T-helper 1 cell treated with Interleukin-12 subunit alpha and Interleukin-12 subunit beta and Interleukin-4 antibody, amounts not matched to agents 30 μg/mL and 1 μg/mL, for 36 hours (primary cell): ENCODE results near the gene ALAS1.
A peak's percentile ranks its signal among the peaks of the same experiment; 100 is the strongest.

Source experiments
- H3K27ac Mint-ChIP-seq: one replicate; pipeline ENCODE4 v1.8.0; 2021; ENCODE audit warnings: mild to moderate bottlenecking, mixed read lengths
- H3K27me3 Mint-ChIP-seq: one replicate; pipeline ENCODE4 v1.8.0; 2021; ENCODE audit warnings: low read depth, mixed read lengths
- H3K36me3 Mint-ChIP-seq: one replicate; pipeline ENCODE4 v1.8.0; 2021; ENCODE audit warnings: low read depth, mixed read lengths
- H3K4me1 Mint-ChIP-seq: one replicate; pipeline ENCODE4 v1.8.0; 2021; ENCODE audit warnings: low read depth, mixed read lengths
- H3K4me3 Mint-ChIP-seq: one replicate; pipeline ENCODE4 v1.8.0; 2021; ENCODE audit warnings: mild to moderate bottlenecking, moderate library complexity, mixed read lengths
- H3K9me3 Mint-ChIP-seq: one replicate; pipeline ENCODE4 v1.8.0; 2021; ENCODE audit warnings: mixed read lengths

Gene ALAS1

GRCh38 chr3:52217409-52217805 is 19.4 kb downstream of the ALAS1 start:
- Mint-ChIP-seq H3K27me3 (no peaks in the 10 kb centered on the region), H3K9me3 (no peaks in the 10 kb centered on the region), H3K4me1 (peaks cover 54% of the 10 kb centered on the region), H3K36me3 (peaks cover 29% of the 10 kb centered on the region), H3K27ac (peak overlapping the region; percentile 89), H3K4me3 (peak overlapping the region; percentile 48)

- H3K4me1 Mint-ChIP-seq: peaks cover 58% of the 10 kb centered on the region
- H3K27me3 Mint-ChIP-seq: no peaks in the 10 kb centered on the region
- peak overlapping the region; percentile 89 for H3K27ac Mint-ChIP-seq
- H3K36me3 Mint-ChIP-seq: peaks cover 23% of the 10 kb centered on the region
- no peaks in the 10 kb centered on the region for H3K9me3 Mint-ChIP-seq
- H3K4me3 Mint-ChIP-seq: peak overlapping the region; percentile 25
Measured at GRCh38 chr3:52218026-52218425, 20.1 kb downstream of the ALAS1 start.

- Mint-ChIP-seq H3K27me3 (no peaks in the 10 kb centered on the region), H3K36me3 (peaks cover 24% of the 10 kb centered on the region), H3K4me1 (peaks cover 62% of the 10 kb centered on the region), H3K9me3 (no peaks in the 10 kb centered on the region), H3K4me3 (peak overlapping the region; percentile 25), H3K27ac (peak overlapping the region; percentile 50)
Measured at GRCh38 chr3:52218454-52218853, 20.5 kb downstream of the ALAS1 start.

GRCh38 chr3:52218937-52219650 is 21.1 kb downstream of the ALAS1 start:
- peaks cover 21% of the 10 kb centered on the region for H3K36me3 Mint-ChIP-seq
- no peaks in the 10 kb centered on the region for H3K27me3 Mint-ChIP-seq
- H3K4me3 Mint-ChIP-seq: no peak overlapping the region
- peak overlapping the region; percentile 42 for H3K27ac Mint-ChIP-seq
- no peaks in the 10 kb centered on the region for H3K9me3 Mint-ChIP-seq
- H3K4me1 Mint-ChIP-seq: peaks cover 66% of the 10 kb centered on the region

- H3K4me3 Mint-ChIP-seq: peak overlapping the region; percentile 46
- peaks cover 67% of the 10 kb centered on the region for H3K4me1 Mint-ChIP-seq
- peak overlapping the region; percentile 75 for H3K27ac Mint-ChIP-seq
- H3K36me3 Mint-ChIP-seq: peaks cover 9% of the 10 kb centered on the region
- H3K9me3 Mint-ChIP-seq: no peaks in the 10 kb centered on the region
- no peaks in the 10 kb centered on the region for H3K27me3 Mint-ChIP-seq
Measured at GRCh38 chr3:52220380-52221026, 22.5 kb downstream of the ALAS1 start.

- Mint-ChIP-seq H3K27me3 (no peaks in the 10 kb centered on the region), H3K4me3 (peak overlapping the region; percentile 76), H3K27ac (no peak overlapping the region), H3K9me3 (no peaks in the 10 kb centered on the region), H3K4me1 (peaks cover 71% of the 10 kb centered on the region), H3K36me3 (peaks cover 6% of the 10 kb centered on the region)
Measured at GRCh38 chr3:52221141-52221562, 23.2 kb downstream of the ALAS1 start.

- Mint-ChIP-seq H3K9me3 (no peaks in the 10 kb centered on the region), H3K4me1 (peaks cover 73% of the 10 kb centered on the region), H3K4me3 (peak overlapping the region; percentile 76), H3K36me3 (peaks cover 6% of the 10 kb centered on the region), H3K27me3 (no peaks in the 10 kb centered on the region), H3K27ac (peak overlapping the region; percentile 86)
Measured at GRCh38 chr3:52221563-52222318, 23.8 kb downstream of the ALAS1 start.

- Mint-ChIP-seq H3K4me1 (peaks cover 68% of the 10 kb centered on the region), H3K27ac (peak overlapping the region; percentile 86), H3K4me3 (peak overlapping the region; percentile 76), H3K9me3 (no peaks in the 10 kb centered on the region), H3K27me3 (no peaks in the 10 kb centered on the region), H3K36me3 (peaks cover 5% of the 10 kb centered on the region)
Measured at GRCh38 chr3:52222319-52223221, 24.6 kb downstream of the ALAS1 start.

- H3K27me3 Mint-ChIP-seq: no peaks in the 10 kb centered on the region
- peaks cover 57% of the 10 kb centered on the region for H3K4me1 Mint-ChIP-seq
- no peaks in the 10 kb centered on the region for H3K9me3 Mint-ChIP-seq
- H3K36me3 Mint-ChIP-seq: peaks cover 5% of the 10 kb centered on the region
- peak overlapping the region; percentile 76 for H3K27ac Mint-ChIP-seq
- peak overlapping the region; percentile 76 for H3K4me3 Mint-ChIP-seq
Measured at GRCh38 chr3:52223449-52224408, 25.8 kb downstream of the ALAS1 start.

- Mint-ChIP-seq H3K4me3 (peak within 1 kb of the TSS; percentile 42), H3K4me1 (peaks cover 47% of the 10 kb centered on the region), H3K36me3 (peaks cover 11% of the 10 kb centered on the region), H3K9me3 (no peaks in the 10 kb centered on the region), H3K27ac (peak within 1 kb of the TSS; percentile 72), H3K27me3 (no peaks in the 10 kb centered on the region)
Measured at GRCh38 chr3:52225452-52226228, 27.7 kb downstream of the ALAS1 start, which contains the start of gene TLR9. Gene TLR9, minus strand, starts transcription at chr3:52225645. Its CDS starts 116 bp downstream, at chr3:52225529.

GRCh38 chr3:52226229-52226817 is 28.4 kb downstream of the ALAS1 start:
- peak overlapping the region; percentile 42 for H3K4me3 Mint-ChIP-seq
- H3K9me3 Mint-ChIP-seq: no peaks in the 10 kb centered on the region
- peaks cover 47% of the 10 kb centered on the region for H3K4me1 Mint-ChIP-seq
- H3K27me3 Mint-ChIP-seq: no peaks in the 10 kb centered on the region
- peaks cover 16% of the 10 kb centered on the region for H3K36me3 Mint-ChIP-seq
- H3K27ac Mint-ChIP-seq: peak overlapping the region; percentile 72

GRCh38 chr3:52227117-52227516 is 29.2 kb downstream of the ALAS1 start:
- H3K36me3 Mint-ChIP-seq: peaks cover 22% of the 10 kb centered on the region
- H3K4me1 Mint-ChIP-seq: peaks cover 45% of the 10 kb centered on the region
- no peaks in the 10 kb centered on the region for H3K9me3 Mint-ChIP-seq
- H3K27ac Mint-ChIP-seq: no peak overlapping the region
- H3K27me3 Mint-ChIP-seq: no peaks in the 10 kb centered on the region
- H3K4me3 Mint-ChIP-seq: no peak overlapping the region
